HepG2 (cell line): ENCODE data around the gene SRSF10. TPM values are rescaled to one million over a fixed set of nuclear protein-coding genes. Genes with fewer than 3 reads are reported as not detected.

Experiments used
- CSRNP2 ChIP-seq: sonication (generic); formaldehyde crosslinking; conservative IDR thresholded peaks from 2 replicates; pipeline ENCODE4 v1.8.0; 2022; ENCODE audit warnings: low read depth, missing genetic modification reagents
- DPF2 ChIP-seq: sonication (generic); formaldehyde crosslinking; IDR thresholded peaks from 2 replicates; pipeline ENCODE4 v1.4.0; 2020; ENCODE audit warnings: mild to moderate bottlenecking, low read depth, missing genetic modification reagents, borderline replicate concordance
- EEA1 ChIP-seq: sonication (generic); formaldehyde crosslinking; IDR thresholded peaks from 2 replicates; pipeline ENCODE4 v1.5.1; 2020; ENCODE audit warnings: mild to moderate bottlenecking, missing genetic modification reagents, borderline replicate concordance
- GTF3A ChIP-seq: sonication (generic); formaldehyde crosslinking; conservative IDR thresholded peaks from 2 replicates; pipeline ENCODE4 v1.4.0; 2020; ENCODE audit warnings: mild to moderate bottlenecking, missing genetic modification reagents
- HBP1 ChIP-seq: IDR thresholded peaks from 2 replicates; pipeline ENCODE4 v1.6.1; 2016; ENCODE audit warnings: low read depth, control low read depth
- KMT2B ChIP-seq: IDR thresholded peaks from 2 replicates; pipeline ENCODE4 v1.6.1; 2016; ENCODE audit warnings: missing genetic modification reagents, missing compliant biosample characterization
- NCOA2 ChIP-seq: sonication (generic); formaldehyde crosslinking; IDR thresholded peaks from 2 replicates; pipeline ENCODE4 v1.8.0; 2022; ENCODE audit warnings: inconsistent platforms
- TAF15 ChIP-seq: fragments of 200-400 bp; formaldehyde crosslinking; IDR thresholded peaks from one replicate; pipeline ENCODE4 v1.6.1; 2018; ENCODE audit warnings: mild to moderate bottlenecking, low read depth, low read length; ENCODE audit not compliant: poor library complexity, severe bottlenecking
- ZHX1 ChIP-seq: sonication (generic); formaldehyde crosslinking; IDR thresholded peaks from 2 replicates; pipeline ENCODE4 v1.8.1; 2022; ENCODE audit warnings: low read depth, mild to moderate bottlenecking, missing genetic modification reagents
- ZNF142 ChIP-seq: sonication (generic); formaldehyde crosslinking; IDR thresholded peaks from 2 replicates; pipeline ENCODE4 v1.4.0; 2020; ENCODE audit warnings: missing genetic modification reagents
- ZNF639 ChIP-seq: conservative IDR thresholded peaks from 2 replicates; pipeline ENCODE4 v1.6.1; 2018; ENCODE audit warnings: missing genetic modification reagents
- polyA plus RNA-seq, 8 experiments: library from polyadenylated mRNA; depleted of rRNA in 3 of 8; stranded (reverse) in 7 of 8; unstranded in 1 of 8; fragments of >200 nt; fragmentation: Illumina TruSeq in 4 of 8; extraction: Trizol in 4 of 8; gene quantifications; 2 replicates each; pipeline versions ENCODE4 v1.2.1 to v1.2.3, GENCODE V29; 2011 to 2016; ENCODE audit warnings: low read depth in 4 of 8, missing spikeins in 1 of 8, mixed read lengths in 1 of 8; ENCODE audit not compliant: insufficient read depth in 1 of 8
- total RNA-seq, 5 experiments: library from RNA; depleted of rRNA; stranded (reverse); fragments of >200 nt; fragmentation: Illumina TruSeq; extraction: Trizol; gene quantifications; 2 replicates each; pipeline ENCODE4 v1.2.3, GENCODE V29; 2016; ENCODE audit warnings: low read depth in 1 of 5

Gene SRSF10
- total and polyA plus RNA-seq, 2 of the 13 experiments (the other 11 are each of a cell fraction or from before 2014, with no cell fraction given): 126 to 186 TPM

GRCh38 chr1:23959461-23960290 lies 20.5 kb downstream of the SRSF10 start, which contains the start of gene PNRC2 (continued):
- TF ChIP-seq EEA1 (CRISPR knock-in tag) (no peak), ZHX1 (CRISPR knock-in tag) (peak; percentile 71; the same call in 1 of the 2 replicates), TAF15 (peak; percentile 89), KMT2B (peak; percentile 68; the same call in 1 of the 2 replicates), ZNF639 (peak; percentile 56), DPF2 (CRISPR knock-in tag) (no peak), NCOA2 (CRISPR knock-in tag) (peak; percentile 64), ZNF142 (CRISPR knock-in tag) (peak; percentile 88), CSRNP2 (no peak), HBP1 (no peak; the same call in 1 of the 2 replicates), GTF3A (CRISPR knock-in tag) (0 out of 2 replicates have a peak, but pooled peaks have one; percentile 63)
